Stimulated activated CD4-positive, alpha-beta T cell treated with anti-CD3 and anti-CD28 coated beads, TNF-alpha, amount 100 ng/mL, for 24 hours (primary cell): Measurements from ENCODE around the gene OLIG1.

Experiments
- DNase-seq, 3 experiments: peaks; one replicate each; pipeline ENCODE4 v3.0.0-alpha.2; 2020; ENCODE audit warnings: low read depth in 3 of 3

Gene OLIG1

DNA sequence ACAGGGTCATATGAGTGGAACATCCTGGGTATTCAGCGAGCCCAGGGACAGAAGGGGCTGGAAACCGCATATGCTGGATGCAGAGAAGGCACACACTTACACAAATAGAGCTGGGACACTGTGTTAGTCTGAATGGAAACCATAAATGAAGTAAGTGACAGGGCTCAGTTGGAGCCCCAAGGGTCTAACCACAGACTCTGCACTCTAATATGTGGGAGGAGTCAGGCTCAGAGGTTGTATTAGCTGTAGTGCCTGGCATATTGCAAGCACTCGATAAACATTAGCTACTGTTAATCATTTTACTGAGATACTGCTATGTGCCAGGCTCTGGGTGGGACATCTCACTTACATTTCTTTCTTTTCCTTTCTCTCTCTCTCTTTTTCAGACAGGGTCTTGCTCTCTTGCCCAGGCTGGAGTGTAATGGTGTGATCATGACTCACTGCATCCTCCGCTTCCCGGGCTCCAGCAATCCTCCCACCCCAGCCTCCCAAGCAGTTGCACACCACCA is 6.5 kb upstream of the OLIG1 start:
- no peak for DNase-seq

DNA sequence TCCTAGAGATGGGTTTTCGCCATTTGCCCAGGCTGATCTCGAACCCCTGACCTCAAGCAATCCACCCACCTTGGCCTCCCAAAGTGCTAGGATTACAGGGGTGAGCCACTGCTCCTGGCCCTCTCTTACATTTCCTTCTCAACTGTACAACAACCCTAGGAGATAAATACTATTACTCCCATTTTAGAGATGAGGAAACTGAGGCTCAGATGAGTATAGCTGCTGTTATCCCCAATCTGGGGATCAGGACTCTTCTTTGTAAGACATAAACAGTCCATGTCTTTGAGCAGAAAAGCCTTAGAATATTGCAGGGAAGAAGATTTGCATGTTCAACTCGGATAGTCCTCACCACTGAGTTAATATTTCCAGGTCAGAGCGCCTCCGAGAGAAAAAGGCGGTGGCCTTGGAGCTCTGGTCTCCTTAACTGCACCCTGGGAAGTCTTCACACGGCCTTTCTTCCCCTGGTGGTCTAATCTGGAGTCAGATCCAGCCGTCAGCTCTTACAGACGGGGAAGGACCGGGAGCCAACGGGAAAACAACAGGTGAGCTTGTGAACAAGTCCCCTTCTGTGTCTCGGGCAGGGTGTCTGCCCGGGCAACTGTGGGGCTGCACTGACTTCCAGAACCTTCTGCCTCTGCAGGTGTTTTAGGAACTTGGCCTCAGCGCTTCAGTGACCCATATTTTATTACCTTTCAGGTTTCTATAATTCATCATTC is 5.9 kb upstream of the OLIG1 start:
- no peak for DNase-seq

DNA sequence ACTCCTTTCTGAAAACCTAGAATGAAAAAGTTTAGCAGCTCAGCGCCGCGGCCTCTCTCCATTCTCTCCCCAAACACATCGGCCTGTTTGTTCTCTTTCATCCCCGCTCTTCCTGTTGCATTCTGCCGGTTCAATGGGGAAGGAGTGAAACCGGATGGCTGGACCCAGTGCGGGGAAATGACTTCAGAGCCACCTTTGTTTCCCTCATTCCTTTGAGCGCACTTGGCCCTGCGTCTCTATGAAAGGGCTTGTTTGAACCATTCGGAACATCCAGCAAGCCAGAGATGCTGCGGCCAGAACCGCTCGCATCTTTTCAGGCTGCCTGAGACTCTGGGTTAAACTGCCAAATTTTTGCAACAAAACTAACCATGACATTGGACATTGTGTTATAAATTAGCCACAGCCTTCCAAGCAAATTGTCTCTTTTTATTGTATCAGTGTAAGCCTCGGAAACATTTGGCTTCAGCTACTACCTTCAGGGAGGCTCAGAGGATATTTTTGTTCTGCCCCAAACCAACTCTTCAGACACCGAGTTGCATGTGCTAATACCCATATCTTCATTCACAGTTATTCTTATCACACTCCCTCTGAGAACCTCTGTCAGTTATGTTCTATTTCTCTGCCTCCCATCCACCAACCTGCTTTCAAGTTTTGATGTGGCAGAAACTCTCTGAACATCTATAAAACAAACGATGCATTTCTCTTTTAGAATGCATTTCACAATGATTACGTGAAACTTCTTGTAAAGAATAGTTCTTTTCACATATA is 5.1 kb upstream of the OLIG1 start:
- no peak for DNase-seq

DNA sequence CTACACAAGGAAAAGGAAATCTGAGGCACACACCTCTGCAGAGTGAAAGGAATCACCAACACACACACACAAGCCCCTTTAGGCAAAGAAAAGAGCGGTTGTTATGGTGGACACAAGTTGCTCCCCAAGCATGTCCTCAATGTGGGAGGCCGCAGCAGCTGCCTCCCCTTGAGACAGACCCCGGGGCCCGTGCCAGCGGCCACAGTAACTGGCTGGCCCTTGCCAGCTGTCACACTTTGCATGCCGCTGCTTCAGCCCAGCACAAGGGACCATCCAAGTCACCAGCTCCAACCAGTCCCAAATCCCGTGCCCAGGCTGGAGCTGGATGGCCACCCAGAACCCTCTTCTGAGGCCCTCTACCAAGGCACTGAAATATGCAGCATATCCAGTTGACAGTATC is 2.9 kb upstream of the OLIG1 start:
- no peak for DNase-seq

DNA sequence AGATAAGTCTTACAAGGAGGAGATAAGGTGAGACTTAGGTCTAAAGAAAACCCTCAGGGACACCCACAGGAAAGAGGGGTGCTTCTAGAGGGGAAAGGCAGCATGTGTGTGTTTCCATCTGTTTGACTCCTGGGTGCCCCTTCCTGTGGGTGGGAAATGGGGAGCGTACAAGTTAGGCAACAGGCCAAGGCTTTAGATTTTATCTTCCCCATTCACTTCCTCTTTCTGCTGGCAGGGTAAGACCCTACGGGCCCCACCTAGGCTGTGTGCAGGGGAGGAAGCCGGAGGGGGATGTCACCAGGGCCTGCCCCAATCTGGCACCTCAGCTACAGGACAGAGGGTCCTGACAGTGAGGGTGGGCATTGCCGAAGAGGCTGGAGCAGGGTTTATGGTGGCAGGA is 2.5 kb upstream of the OLIG1 start:
- no peak for DNase-seq

DNA sequence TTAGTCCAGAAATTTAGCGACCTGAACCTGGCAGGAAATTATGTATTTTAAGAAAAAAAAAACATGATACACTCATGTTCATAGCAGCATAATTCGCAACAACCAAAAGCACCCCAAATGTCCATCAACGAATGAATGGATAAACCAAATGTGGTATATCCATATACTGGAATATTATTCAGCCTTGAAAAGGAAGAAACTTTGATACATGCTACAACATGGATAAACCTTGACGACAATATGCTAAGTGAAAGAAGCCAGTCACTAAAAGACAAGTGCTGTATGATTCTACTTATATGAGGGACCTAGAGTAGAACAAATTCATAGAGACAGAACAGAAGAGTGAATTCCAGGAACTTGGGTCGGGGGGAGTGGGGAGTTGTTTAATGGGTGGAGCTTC is 698 bp upstream of the OLIG1 start:
- no peak for DNase-seq

DNA sequence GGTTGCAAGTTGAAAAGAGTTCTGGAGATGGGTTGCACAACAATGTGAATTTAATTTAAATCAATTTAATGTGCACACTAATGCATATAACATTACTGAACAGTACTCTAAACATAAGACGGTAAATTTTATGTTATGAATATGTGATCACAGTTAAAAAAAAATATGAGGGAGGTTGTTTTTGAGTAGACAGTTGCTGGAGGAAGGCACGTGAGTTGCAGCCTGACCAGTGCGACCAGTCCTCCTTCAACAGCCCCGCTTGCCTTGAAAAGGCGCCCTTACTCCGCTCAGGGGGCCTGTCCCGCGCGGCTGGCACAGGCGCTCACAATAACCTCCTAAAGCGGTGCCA is 322 bp upstream of the OLIG1 start:
- no peak for DNase-seq

DNA sequence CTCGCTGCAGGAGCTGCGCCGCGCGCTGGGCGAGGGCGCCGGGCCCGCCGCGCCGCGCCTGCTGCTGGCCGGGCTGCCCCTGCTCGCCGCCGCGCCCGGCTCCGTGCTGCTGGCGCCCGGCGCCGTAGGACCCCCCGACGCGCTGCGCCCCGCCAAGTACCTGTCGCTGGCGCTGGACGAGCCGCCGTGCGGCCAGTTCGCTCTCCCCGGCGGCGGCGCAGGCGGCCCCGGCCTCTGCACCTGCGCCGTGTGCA is 730 bp downstream of the OLIG1 start:
- DNase-seq: no peak

DNA sequence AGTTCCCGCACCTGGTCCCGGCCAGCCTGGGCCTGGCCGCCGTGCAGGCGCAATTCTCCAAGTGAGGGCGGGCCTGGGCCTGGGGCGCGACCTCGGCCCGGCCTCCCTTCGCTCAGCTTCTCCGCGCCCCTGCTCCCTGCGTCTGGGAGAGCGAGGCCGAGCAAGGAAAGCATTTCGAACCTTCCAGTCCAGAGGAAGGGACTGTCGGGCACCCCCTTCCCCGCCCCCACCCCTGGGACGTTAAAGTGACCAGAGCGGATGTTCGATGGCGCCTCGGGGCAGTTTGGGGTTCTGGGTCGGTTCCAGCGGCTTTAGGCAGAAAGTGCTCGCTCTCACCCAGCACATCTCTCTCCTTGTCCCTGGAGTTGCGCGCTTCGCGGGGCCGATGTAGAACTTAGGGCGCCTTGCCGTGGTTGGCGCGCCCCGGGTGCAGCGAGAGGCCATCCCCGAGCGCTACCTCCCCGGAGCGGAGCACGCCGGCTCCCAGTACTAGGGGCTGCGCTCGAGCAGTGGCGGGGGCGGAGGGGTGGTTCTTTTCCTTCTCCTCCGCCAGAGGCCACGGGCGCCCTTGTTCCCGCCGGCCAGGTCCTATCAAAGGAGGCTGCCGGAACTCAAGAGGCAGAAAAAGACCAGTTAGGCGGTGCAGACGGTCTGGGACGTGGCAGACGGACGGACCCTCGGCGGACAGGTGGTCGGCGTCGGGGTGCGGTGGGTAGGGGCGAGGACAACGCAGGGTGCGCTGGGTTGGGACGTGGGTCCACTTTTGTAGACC is 1.2 kb downstream of the OLIG1 start:
- DNase-seq: peak in 1 of 3 experiments; percentile 26

DNA sequence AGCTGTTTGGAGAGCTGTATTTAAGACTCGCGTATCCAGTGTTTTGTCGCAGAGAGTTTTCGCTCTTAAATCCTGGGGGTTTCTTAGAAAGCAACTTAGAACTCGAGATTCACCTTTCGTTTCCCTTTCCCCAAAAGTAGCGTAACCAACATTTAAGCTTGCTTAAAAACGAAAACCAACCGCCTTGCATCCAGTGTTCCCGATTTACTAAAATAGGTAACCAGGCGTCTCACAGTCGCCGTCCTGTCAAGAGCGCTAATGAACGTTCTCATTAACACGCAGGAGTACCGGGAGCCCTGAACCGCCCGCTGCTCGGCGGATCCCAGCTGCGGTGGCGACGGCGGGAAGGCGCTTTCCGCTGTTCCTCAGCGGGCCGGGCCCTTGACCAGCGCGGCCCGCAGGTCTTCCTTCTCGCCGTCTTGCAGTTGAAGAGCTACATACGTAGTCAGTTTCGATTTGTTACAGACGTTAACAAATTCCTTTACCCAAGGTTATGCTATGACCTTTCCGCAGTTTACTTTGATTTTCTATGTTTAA is 1.9 kb downstream of the OLIG1 start:
- no peak for DNase-seq

DNA sequence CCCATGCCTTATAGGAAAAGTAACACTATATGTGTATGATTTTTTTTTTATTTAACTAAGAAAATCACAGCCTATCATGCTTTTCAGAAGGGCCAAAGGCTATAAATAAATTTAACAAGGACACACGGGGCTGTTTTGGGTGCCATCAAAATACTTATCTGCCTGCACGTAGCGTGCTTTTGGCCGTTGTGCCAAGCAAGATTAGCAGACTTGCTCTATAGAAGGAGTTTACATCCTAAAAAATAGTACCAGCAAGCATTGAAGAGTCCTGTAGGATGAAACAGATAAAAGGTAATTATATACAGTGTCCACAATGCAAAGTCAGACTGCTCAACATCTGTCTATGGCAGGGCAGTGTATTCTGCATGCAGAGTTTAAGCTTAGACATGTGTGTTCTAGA is 3.7 kb downstream of the OLIG1 start:
- no peak for DNase-seq

DNA sequence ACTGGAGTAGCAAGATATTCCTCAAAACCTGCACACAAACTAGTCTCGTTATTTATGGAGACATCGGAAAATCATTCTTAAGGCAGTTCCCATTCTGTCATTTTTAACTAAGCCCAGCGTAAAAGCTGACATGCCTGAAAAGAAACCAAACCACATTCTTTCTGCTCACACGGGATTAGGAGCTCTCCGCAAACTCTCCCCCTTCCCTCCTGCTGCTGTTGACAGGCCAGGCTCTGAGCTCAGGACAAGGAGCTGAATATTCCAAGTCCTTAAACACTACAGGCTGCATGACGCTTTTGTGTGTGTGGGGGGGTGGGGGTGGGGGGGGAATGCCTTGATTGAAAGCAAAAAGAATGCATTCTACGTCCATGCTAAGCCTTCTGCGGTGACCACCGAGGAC is 5.2 kb downstream of the OLIG1 start:
- DNase-seq: no peak

DNA sequence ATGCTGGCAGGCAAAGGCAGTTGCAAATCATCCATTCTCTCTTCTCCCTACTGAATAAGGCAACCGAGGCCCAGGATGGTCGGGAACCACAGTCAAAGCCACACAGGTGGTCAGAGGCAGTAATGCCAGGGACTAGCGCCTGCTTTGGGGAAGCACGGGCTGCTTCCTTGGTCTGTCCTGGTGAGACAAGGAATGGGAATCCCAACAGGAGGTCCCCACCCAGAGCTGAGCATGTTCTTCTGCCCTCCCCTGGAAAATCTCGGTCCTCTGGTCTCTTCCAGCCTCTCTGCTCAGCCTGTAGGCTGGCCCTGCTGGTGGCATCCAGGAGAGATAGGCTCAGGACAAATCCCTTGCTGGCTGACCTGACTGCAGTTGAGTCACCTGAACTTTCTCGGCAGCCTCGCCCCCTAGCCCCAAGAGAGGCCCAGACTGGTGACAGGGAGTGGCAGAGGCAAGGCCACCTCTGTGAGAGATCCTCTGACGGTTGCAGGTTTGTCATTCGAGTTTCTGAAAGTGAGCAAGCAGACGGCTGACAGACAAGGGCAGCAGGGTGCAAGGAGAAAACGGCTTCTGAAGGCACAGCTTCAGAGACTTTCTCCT is 5.8 kb downstream of the OLIG1 start:
- DNase-seq: no peak

DNA sequence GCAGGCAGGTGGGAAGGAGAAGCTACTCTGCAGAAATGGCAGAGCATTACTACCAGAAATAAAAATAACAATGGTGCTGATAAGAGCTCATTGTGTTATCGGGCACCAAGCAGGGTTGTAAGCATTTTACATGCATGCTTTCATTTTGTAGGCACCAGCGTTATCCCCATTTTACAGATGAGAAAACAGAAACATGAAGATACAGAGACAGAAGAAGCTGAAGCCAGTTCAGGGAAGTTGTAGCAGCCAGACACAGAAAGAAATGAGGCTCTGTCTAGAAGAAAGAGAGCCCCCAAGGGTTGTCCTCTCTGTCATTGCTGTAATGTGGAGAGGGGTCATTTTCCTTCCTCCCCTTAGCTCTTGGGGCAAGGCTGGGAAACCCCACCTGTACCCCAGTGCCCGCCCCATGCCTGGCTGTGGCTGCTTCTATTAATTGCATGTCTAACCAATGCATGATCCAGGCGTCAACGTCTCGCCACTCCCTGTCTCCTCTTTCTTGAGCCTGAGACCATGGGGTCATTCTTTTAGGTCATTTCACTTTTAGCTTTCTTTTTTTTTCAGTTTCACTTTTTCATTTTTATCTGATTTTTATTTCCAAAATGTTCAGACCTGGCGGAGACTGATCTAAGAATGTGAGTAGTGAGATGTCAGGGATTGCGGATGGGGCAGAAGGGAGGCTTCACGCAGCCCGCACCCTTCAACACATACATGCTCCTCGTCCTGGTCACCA is 6.8 kb downstream of the OLIG1 start:
- no peak for DNase-seq

DNA sequence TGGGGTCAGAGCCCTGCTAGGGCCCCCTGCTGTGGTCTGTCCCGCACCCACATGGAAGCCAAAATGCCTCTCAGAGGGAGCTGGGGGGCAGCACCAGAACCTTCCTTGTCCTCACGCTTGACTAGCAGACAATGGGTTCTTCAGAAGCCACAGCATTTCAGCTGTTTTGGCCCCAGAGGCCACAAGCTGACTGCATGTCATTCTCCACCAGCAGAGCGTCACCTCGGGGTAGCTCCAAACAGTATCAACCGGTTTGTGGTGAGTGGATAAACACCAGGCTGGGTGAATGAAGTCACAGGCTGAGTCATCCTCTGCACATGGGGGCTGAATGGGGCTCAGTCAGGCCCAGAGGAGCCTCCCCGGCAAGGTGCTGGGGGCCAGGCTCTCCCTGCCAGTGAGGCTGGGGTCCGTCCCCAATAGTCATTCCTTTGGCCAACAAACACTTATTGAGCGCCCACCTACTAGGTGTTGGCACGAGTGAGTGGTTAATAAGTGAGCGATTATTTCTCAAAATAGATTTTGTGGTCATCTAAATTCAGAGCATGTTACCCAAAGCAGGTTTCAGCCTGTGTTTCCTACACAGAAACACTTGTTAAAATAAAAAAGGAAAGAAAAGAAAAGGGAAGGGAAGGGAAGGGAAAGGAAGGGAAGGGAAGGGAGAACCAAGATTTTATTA is 9.1 kb downstream of the OLIG1 start:
- peak in 1 of 3 experiments; percentile 16 for DNase-seq

DNA sequence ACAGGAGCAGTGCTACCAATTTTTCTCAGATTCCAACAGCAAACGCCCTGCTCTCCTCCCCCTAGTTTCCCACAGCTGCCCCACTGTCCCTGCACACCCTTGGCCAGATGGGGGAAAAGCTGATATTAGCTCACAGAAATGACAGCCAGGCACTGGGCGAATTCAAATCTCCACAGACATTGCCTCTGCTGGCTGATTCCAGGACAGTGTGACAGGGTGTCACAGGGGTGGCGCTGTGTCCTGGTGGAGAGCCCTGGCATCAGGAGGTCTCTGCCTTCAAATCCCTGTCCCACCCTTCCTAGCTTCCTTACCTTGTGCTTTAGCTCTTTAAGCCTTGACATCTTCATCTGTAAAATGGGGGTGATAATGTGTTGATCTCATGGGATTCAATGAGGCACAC is 10.4 kb downstream of the OLIG1 start:
- no peak for DNase-seq

DNA sequence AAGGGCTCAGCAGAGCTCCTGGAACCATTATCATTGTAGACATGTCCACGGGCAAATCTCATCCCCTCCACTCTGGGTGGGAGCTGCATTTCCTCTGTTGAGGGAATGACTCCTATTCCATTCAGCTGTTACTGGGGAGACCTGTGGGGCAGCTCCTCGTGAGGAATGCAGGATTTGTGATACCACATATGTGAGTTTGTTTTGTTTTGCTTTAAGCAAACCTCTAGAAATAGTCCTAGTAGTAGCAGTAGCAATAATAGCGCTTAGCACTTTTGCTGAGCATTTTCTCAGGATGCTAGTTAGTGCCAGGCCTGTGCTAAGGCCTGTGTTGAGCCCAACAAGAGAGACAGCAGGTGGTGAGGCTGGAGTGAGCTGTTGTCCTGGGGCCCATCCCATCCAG is 10.8 kb downstream of the OLIG1 start:
- no peak for DNase-seq

DNA sequence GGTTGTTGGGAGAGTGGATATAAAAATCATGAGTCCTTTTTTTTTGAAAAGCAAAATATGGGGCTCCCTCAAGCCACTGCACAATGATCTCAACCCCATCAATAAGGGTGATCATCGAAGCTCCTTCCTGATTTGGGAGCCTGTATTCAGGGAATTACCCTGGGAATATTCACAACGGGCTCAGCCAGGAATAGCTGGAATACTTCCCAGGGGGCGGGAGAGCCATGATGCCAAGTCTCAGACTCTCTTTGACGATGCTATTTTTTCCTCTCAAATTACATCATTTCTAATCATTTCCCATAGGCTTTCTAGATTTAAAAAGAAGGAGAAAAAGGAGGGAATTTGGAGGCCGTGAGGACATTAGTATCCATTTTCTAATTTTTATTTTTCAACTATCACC is 18.4 kb downstream of the OLIG1 start:
- no peak for DNase-seq

DNA sequence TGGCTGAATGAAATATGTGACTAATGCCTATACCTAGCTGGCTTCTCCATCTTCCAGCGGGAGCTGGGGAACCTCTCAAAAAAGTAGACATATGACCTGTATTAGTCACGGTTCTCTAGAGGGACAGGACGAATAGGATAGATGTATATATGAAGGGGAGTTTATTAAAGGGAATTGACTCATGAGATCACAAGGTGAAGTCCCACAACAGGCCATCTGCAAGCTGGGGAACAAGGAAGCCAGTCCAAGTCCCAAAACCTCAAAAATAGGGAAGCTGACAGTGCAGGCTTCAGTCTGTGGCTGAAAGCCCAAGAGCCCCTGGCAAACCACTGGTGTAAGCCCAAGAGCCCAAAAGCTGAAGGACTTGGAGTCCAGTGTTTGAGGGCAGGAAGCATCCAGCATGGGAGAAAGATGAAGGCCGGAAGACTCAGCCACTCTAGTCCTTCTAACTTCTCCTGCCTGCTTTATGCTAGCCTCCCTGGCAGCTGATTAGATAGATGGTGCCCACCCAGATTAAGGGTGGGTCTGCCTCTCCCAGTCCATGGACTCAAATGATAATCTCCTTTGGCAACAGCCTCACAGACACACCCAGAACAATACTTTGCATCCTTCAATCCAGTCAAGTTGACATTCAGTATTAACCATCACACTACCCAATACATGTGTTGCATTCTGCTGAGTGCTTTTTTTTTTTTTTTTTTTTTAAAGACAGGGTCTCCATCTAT is 19.6 kb downstream of the OLIG1 start:
- DNase-seq: no peak

DNA sequence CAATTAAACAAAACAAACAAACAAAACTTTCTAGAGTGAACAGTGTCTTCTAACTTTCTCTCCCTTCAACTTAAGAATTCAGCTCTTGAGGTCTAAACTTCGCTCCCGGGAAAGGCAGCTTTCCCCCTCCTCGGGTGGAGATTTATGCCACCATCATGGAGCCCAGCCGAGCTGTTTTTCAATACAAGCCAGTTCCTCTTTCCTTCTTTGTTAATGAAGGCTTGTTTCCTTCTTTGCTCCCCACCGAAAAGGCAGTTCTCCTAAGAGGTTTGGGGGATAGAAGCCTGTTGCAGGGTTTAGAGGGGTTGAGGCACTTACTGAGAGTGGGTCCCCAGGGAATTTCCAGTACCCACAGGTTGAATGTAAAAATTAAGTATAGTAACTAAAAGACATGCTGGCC is 26.5 kb downstream of the OLIG1 start:
- no peak for DNase-seq
